ENCODE measurements around the gene TRAPPC5. TPM values are rescaled to one million over a fixed set of nuclear protein-coding genes. Genes with fewer than 3 reads are reported as not detected.

Gene TRAPPC5
- total RNA-seq, 1 donor from 2014 or later = 158 TPM

- no peak overlapping the region for H3K4me3 ChIP-seq (ENCODE audit: low read depth, low read length)
- no peak for DNase-seq (ENCODE audit: low read depth)
- no peak for TF ChIP-seq CTCF (conservative IDR thresholded peaks at IDR 0.05; ENCODE audit: low read depth, low read length)
Observed at GRCh38 chr19:7701049-7701653, 20.5 kb downstream of the TRAPPC5 start.

GRCh38 chr19:7701654-7702457 is 21.2 kb downstream of the TRAPPC5 start, which contains the start of gene FCER2:
Gene FCER2, minus strand, starts transcription at chr19:7702131. Its CDS starts 2,371 bp downstream, at chr19:7699760.
- H3K4me3 ChIP-seq (ENCODE audit: low read depth, low read length) = no peak within 1 kb of the TSS
- no peak for DNase-seq (ENCODE audit: low read depth)
- no peak for TF ChIP-seq CTCF (conservative IDR thresholded peaks at IDR 0.05; ENCODE audit: low read depth, low read length)

GRCh38 chr19:7703332-7703731 is 22.7 kb downstream of the TRAPPC5 start:
- DNase-seq (ENCODE audit: low read depth) = no peak
- H3K4me3 ChIP-seq (ENCODE audit: low read depth, low read length) = no peak overlapping the region
- TF ChIP-seq CTCF (conservative IDR thresholded peaks at IDR 0.05; ENCODE audit: low read depth, low read length) = no peak

GRCh38 chr19:7704280-7705060 is 23.8 kb downstream of the TRAPPC5 start:
- no peak overlapping the region for H3K4me3 ChIP-seq (ENCODE audit: low read depth, low read length)
- no peak for TF ChIP-seq CTCF (conservative IDR thresholded peaks at IDR 0.05; ENCODE audit: low read depth, low read length)
- DNase-seq (ENCODE audit: low read depth) = no peak

- no peak for TF ChIP-seq CTCF (conservative IDR thresholded peaks at IDR 0.05; ENCODE audit: low read depth, low read length)
- DNase-seq (ENCODE audit: low read depth) = no peak
- H3K4me3 ChIP-seq (ENCODE audit: low read depth, low read length) = no peak overlapping the region
Observed at GRCh38 chr19:7705387-7706187, 25.0 kb downstream of the TRAPPC5 start.

- no peak for TF ChIP-seq CTCF (conservative IDR thresholded peaks at IDR 0.05; ENCODE audit: low read depth, low read length)
- H3K4me3 ChIP-seq (ENCODE audit: low read depth, low read length) = no peak overlapping the region
- no peak for DNase-seq (ENCODE audit: low read depth)
Observed at GRCh38 chr19:7706188-7706954, 25.7 kb downstream of the TRAPPC5 start.
